MM.1S (cell line): ENCODE measurements around the gene PTPRN2.

ENCODE experiments used
- DNase-seq: peaks from one replicate; pipeline ENCODE4 v3.0.0-alpha.2; 2015
- H2AFZ ChIP-seq: fragments of 300-600 bp; sonication (generic); 2 replicates; pipeline ENCODE4 v1.6.0; 2016; ENCODE audit warnings: antibody characterized with exemption, low read length
- H3F3A ChIP-seq: fragments of 300-600 bp; sonication (generic); 2 replicates; pipeline ENCODE4 v1.6.1; 2016; ENCODE audit warnings: mild to moderate bottlenecking, antibody characterized with exemption, low read length, moderate library complexity, mixed read lengths; ENCODE audit not compliant: insufficient read depth
- H3K27ac ChIP-seq: fragments of 300-600 bp; sonication (generic); 2 replicates; pipeline ENCODE4 v1.5.1; 2016; ENCODE audit warnings: mild to moderate bottlenecking, low read length
- H3K27me3 ChIP-seq: fragments of 300-600 bp; sonication (generic); replicated peaks from 2 replicates; pipeline ENCODE4 v1.6.0; 2016; ENCODE audit warnings: low read length; ENCODE audit not compliant: insufficient read depth
- H3K36me3 ChIP-seq: fragments of 300-600 bp; sonication (generic); replicated peaks from 2 replicates; pipeline ENCODE4 v1.6.1; 2016; ENCODE audit warnings: mild to moderate bottlenecking, low read length, mixed read lengths; ENCODE audit not compliant: insufficient read depth
- H3K4me1 ChIP-seq: fragments of 300-600 bp; sonication (generic); 2 replicates; pipeline ENCODE4 v1.6.1; 2016; ENCODE audit warnings: low read length, mixed read lengths
- H3K4me2 ChIP-seq: fragments of 300-600 bp; sonication (generic); 2 replicates; pipeline ENCODE4 v1.6.0; 2016; ENCODE audit warnings: low read depth, low read length
- H3K4me3 ChIP-seq: fragments of 300-600 bp; sonication (generic); 2 replicates; pipeline ENCODE4 v1.5.1; 2016; ENCODE audit warnings: low read length, mixed read lengths
- H3K79me2 ChIP-seq: fragments of 300-600 bp; sonication (generic); 2 replicates; pipeline ENCODE4 v1.6.1; 2016; ENCODE audit warnings: mixed run types, low read length, mixed read lengths
- H3K9ac ChIP-seq: fragments of 300-600 bp; sonication (generic); 2 replicates; pipeline ENCODE4 v1.6.1; 2016; ENCODE audit warnings: low read length, mixed read lengths
- H3K9me2 ChIP-seq: fragments of 300-600 bp; sonication (generic); replicated peaks from 2 replicates; pipeline ENCODE4 v1.6.1; 2016; ENCODE audit warnings: mild to moderate bottlenecking, low read length, mixed read lengths; ENCODE audit not compliant: insufficient read depth
- H3K9me3 ChIP-seq: fragments of 300-600 bp; sonication (generic); replicated peaks from 2 replicates; pipeline ENCODE4 v1.6.1; 2016; ENCODE audit warnings: mild to moderate bottlenecking, low read length, mixed read lengths; ENCODE audit not compliant: insufficient read depth
- H4K20me1 ChIP-seq: fragments of 300-600 bp; sonication (generic); 2 replicates; pipeline ENCODE4 v1.6.1; 2016; ENCODE audit warnings: mild to moderate bottlenecking, low read length, moderate library complexity, mixed read lengths; ENCODE audit not compliant: insufficient read depth
- CTCF ChIP-seq: fragments of 300-600 bp; sonication (generic); IDR thresholded peaks from 2 replicates; pipeline ENCODE4 v1.5.1; 2016; ENCODE audit warnings: antibody characterized with exemption, low read length, mixed read lengths
- EZH2 ChIP-seq: fragments of 300-600 bp; sonication (generic); optimal IDR thresholded peaks from 2 replicates; pipeline ENCODE3; 2017; ENCODE audit warnings: low read depth, mild to moderate bottlenecking, antibody characterized with exemption, low read length, mixed read lengths
- EZH2phosphoT487 ChIP-seq: fragments of 300-600 bp; sonication (generic); IDR thresholded peaks from 2 replicates; pipeline ENCODE4 v1.6.1; 2018; ENCODE audit warnings: antibody characterized with exemption, low read length

Gene PTPRN2

GRCh38 chr7:158548726-158549125 lies 38.9 kb downstream of the PTPRN2 start:
- no peaks in the 10 kb centered on the region for H3K9me3 ChIP-seq
- no peaks in the 10 kb centered on the region for H3K4me1 ChIP-seq
- TF ChIP-seq EZH2, result no peak
- no peak for TF ChIP-seq EZH2phosphoT487
- no peak for TF ChIP-seq CTCF
- H4K20me1 ChIP-seq, result no peaks in the 10 kb centered on the region
- H3K9ac ChIP-seq, result no peak overlapping the region
- H3K4me3 ChIP-seq, result no peak overlapping the region
- no peaks in the 10 kb centered on the region for H3K36me3 ChIP-seq
- H3K27ac ChIP-seq, result no peak overlapping the region
- no peaks in the 10 kb centered on the region for H3K79me2 ChIP-seq
- no peaks in the 10 kb centered on the region for H3F3A ChIP-seq
- DNase-seq, result no peak
- no peak overlapping the region for H3K4me2 ChIP-seq
- H3K27me3 ChIP-seq, result peaks cover 67% of the 10 kb centered on the region
- H2AFZ ChIP-seq, result no peak overlapping the region
- no peaks in the 10 kb centered on the region for H3K9me2 ChIP-seq

- Histone ChIP-seq H3K27ac (no peak overlapping the region), H4K20me1 (no peaks in the 10 kb centered on the region), H3K9me2 (no peaks in the 10 kb centered on the region), H3K4me3 (no peak overlapping the region), H3F3A (no peaks in the 10 kb centered on the region), H3K9me3 (no peaks in the 10 kb centered on the region), H3K79me2 (no peaks in the 10 kb centered on the region), H3K9ac (no peak overlapping the region), H3K36me3 (no peaks in the 10 kb centered on the region), H3K4me2 (no peak overlapping the region), H3K27me3 (peaks cover 76% of the 10 kb centered on the region), H2AFZ (no peak overlapping the region), H3K4me1 (no peaks in the 10 kb centered on the region)
- TF ChIP-seq CTCF (no peak), EZH2 (no peak), EZH2phosphoT487 (no peak)
- DNase-seq, result no peak
These were observed 39.8 kb downstream of the PTPRN2 start for GRCh38 chr7:158547817-158548216.

- H4K20me1 ChIP-seq, result no peaks in the 10 kb centered on the region
- H3K9me3 ChIP-seq, result no peaks in the 10 kb centered on the region
- no peak overlapping the region for H3K4me3 ChIP-seq
- H3K79me2 ChIP-seq, result no peaks in the 10 kb centered on the region
- H3K9ac ChIP-seq, result no peak overlapping the region
- H3K36me3 ChIP-seq, result no peaks in the 10 kb centered on the region
- no peak for DNase-seq
- TF ChIP-seq EZH2 (no peak), CTCF (no peak), EZH2phosphoT487 (no peak)
- H3K4me2 ChIP-seq, result no peak overlapping the region
- no peaks in the 10 kb centered on the region for H3F3A ChIP-seq
- no peak overlapping the region for H3K27ac ChIP-seq
- no peaks in the 10 kb centered on the region for H3K9me2 ChIP-seq
- no peaks in the 10 kb centered on the region for H3K4me1 ChIP-seq
- H2AFZ ChIP-seq, result no peak overlapping the region
- H3K27me3 ChIP-seq, result peaks cover 87% of the 10 kb centered on the region
These were observed 41.0 kb downstream of the PTPRN2 start for GRCh38 chr7:158546626-158547025.
